IPS DF 19.7 (cell line): ENCODE data around the gene CORO1A.
"Not testable (repeated sequence)": the region's sequence is repeated elsewhere in the genome, so short reads cannot be mapped to it uniquely, and the experiment has no call there.

Experiments
- DNase-seq: peaks from one replicate; pipeline ENCODE4 v3.0.0-alpha.2; 2013; ENCODE audit warnings: low read depth, low spot score

Gene CORO1A

DNA sequence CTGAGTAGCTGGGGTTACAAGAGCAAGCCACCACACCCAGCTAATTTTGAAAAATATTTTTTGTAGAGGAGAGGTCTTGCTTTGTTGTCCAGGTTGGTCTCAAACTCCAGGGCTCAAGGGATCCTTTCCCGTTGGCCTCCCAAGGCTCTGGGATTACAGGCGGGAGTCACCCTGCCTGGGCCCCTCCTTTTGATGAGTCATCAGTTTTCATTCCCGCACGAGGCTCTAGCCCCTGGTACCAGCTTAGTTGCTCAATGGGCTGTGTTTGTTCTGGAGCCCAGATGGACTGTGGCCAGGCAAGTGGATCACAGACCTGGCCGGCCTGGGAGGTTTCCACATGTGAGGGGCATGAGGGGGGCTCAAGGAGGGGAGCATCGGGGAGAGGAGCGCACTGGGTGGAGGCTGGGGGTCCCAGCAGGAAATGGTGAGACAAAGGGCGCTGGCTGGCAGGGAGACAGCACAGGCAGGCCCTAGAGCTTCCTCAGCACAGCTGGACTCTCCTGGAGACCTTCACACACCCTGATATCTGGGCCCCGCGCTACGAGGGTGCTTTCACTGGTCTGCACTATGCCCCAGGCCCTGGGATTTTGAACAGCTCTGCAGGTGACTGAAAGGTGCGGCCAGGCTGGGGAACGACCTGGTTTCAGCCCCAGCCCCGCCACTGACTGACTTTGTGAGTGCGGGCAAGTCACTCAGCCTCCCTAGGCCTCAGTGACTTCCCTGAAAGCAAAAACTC is 16.4 kb downstream of the CORO1A start:
- DNase-seq, result not testable (repeated sequence)

DNA sequence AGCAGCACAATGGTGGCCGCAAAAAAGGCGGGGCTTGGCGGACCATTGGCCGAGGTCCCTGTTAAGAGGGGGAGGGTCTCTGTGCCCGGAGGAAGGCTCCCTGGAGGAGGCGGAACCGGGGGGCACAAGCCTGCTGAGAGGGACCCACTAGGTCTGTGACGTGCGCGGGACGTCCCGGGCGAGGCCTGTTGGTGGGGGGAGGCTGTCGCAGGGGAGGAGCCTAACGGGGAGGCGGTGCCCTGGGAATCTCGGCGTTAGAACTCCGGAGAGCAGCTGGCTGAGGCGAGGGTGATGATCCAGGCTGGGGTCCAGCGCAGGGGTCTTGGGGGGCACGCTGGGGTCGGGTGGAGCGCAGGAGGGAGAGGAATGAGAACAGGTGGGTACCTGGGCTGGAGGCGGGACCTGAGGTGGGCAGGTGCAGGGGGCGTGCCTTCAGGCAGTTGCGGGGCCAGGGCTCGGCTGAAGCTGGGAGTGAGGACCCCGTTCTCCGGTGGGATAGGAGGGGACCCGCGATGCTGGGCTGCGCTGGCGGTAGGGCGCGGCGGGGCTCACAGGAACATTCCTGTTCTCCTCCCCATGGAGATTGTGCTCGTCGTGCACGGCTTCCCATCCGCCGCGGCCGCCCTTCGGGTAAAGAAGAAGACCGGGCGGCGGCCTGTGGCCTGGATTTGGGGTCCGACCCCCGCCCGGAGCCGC is 22.3 kb downstream of the CORO1A start:
- DNase-seq, result not testable (repeated sequence)

DNA sequence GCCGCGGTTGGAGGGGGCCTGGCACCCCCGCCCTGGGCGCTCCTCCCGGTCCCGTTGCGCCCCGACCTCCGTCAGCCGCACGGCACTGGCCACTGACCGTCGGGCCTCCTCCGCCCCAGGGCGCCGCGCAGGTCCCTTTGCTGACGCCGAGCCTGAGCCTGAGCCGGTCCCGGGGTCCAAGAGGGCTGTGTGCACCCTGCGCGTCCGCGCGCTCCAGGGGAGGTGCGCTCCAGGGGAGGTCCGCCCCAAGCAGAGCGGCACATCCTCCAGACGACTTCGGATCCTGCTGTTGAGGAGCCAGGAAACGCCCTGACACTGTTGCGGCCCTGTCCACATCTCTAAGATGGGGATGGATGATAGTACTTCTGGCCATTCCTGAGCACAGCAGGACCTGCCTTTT is 22.9 kb downstream of the CORO1A start:
- DNase-seq, result not testable (repeated sequence)

DNA sequence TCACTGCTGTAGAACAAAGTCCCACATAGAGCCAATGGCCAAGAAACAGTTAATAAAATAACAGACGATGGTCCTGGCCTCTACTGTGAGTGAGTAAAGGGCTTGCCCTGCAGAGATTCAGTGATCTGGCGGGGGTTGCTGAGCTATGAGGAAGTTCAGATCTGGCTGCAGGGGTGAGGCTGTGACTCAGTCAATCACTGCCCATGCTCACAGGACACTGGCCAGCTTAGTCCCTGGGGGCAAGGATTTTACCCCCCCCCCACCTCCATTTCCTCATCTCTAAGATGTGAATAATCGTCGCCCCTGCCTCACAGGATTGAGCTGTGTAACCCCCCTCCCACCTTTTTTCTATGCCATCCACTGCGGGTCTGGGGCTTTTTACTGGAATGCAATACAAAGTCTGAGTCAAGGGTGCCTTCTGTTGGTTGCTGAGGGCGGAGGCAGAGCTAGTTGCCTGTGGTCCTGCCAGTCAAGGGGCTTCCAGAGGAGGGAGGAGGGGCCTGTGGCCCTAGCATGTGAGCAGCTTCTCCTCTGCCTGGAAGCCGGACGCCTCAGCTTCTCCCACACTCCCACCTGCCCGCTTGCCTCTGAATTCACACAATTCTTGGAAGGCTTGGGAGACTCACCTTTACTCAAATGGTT is 23.8 kb downstream of the CORO1A start:
- not testable (repeated sequence) for DNase-seq

DNA sequence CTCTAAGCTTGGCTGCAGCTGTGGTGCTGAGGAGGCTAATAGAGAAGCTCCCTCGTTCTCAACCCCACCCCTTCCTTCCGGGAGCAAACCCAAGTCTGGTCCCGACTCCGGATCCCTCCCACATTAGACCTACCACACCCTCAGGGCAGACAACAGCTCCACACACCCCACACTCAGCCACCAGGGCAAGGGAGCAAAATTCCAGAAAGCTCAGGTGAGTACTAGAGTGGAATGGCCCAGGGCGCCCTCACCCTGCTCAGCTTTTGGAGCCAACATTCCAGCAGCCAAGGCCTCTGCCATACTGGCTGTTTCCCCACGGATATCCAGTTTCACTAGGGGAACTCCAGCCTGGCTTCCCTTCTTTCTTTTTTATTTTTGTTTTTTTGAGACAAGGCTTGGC is 25.6 kb downstream of the CORO1A start:
- DNase-seq, result not testable (repeated sequence)

DNA sequence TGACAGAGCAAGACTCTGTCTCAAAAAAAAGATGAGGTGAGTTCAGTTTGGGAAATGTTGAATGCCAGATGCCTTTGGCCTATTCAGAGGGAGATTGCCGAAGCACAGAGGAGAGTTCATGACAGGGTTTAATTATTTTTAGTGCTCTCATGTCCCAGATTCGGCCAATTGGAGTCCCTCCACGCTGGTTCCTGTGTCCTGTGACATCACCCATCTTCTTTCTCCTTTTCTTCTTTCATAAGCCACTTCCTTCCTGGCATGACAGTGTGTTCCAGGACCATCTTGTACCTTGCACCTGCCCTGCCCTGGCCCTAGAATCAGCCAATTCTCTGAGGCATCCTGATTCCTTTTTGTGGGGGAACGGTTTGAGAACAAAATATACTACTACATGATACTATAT is 28.0 kb downstream of the CORO1A start:
- not testable (repeated sequence) for DNase-seq

DNA sequence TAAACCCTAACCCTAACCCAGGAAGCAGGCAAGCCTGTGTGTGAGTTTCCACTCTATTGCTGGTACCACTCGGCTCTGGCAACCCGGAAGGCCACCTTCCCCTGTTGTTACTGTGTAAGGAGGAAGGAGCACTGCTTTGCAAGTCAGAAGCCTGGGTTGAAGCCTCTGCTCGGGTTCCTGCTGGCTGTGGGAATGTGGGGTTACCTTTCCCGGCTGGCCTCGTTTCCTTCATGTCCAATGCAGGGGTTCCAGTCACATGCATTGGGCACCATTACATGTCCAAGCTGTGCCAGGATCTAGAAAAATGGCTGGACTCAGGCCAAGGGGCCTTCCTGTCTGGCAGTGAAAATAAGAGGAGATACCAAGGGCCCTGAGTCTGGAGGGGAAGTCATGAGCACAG is 33.7 kb downstream of the CORO1A start:
- not testable (repeated sequence) for DNase-seq
